GM18502 (cell line): ENCODE measurements around the gene CDK14.
"Not testable (repeated sequence)": the region's sequence is repeated elsewhere in the genome, so short reads cannot be mapped to it uniquely, and the experiment has no call there.

Source experiments
- ATAC-seq: cut with Tn5 transposase; IDR thresholded peaks from one replicate; pipeline ENCODE4 v1.9.1; 2021; ENCODE audit warnings: mild to moderate bottlenecking; ENCODE audit not compliant: unreplicated experiment, poor library complexity

Gene CDK14

GRCh38 chr7:90710466-90710850 lies 114.3 kb downstream of the CDK14 start:
- ATAC-seq: no peak

DNA sequence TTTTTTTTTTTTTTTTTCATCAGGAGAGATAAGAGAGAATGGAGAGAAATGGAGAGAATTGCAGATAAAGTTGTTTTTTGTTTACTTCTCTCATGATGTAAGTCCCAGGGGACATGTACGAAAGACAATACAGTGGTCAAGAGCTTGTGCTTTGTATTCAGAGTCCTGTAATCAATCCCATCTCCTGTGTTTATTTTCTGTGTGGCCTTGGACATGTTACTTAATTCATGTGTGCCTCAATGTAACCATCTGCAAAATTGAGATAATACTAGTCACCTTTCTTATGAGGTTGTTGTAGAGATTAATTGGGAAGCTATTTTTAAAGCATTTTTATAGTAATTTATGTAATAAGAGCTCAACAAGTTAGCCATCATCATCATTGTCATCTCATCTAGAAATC lies 117.5 kb downstream of the CDK14 start:
- no peak for ATAC-seq

- ATAC-seq: peak; percentile 72
Observed at GRCh38 chr7:90715067-90715466, 118.9 kb downstream of the CDK14 start.

- no peak for ATAC-seq
Observed at GRCh38 chr7:90717296-90718060, 121.4 kb downstream of the CDK14 start.

- ATAC-seq: no peak
Observed at GRCh38 chr7:90719155-90719554, 123.0 kb downstream of the CDK14 start.

DNA sequence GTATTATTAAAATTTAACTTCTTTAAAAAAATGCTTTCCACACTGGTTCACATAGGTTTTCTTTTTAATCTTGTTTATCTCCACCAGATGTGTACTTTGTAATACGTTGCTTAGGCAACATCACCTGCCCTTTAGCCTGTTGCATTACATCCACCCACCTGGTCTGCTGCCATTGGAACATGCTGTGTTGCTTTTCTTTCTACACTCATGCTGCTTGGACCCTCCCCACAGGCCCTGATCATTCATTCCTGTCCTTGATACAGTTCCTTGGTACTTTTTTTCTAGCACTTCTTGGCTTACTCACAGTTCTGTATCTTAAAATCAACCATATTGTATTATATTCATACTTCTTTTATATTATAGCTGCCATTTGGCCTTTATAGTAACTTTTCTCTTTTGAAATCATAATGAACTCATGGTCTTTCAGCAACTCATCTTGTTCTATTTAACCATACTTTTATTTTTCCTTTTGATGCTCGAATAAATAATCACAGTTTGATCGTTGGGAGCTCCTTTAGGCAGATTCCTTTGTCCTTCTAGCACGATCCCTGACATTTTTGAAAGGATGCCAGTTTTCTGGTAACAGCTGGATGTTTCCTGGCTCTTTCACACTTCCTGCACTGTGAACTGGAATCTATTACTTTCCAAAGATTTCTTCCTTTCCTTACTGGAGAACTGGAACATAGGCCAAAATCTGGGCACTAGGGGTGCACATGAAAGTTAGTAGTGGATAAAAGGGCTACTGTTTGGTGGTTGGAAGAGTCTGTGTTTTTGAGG lies 125.1 kb downstream of the CDK14 start:
- no peak for ATAC-seq

- ATAC-seq: no peak
Observed at GRCh38 chr7:90721869-90722431, 125.8 kb downstream of the CDK14 start.

- ATAC-seq: no peak
Observed at GRCh38 chr7:90723233-90723632, 127.1 kb downstream of the CDK14 start.

DNA sequence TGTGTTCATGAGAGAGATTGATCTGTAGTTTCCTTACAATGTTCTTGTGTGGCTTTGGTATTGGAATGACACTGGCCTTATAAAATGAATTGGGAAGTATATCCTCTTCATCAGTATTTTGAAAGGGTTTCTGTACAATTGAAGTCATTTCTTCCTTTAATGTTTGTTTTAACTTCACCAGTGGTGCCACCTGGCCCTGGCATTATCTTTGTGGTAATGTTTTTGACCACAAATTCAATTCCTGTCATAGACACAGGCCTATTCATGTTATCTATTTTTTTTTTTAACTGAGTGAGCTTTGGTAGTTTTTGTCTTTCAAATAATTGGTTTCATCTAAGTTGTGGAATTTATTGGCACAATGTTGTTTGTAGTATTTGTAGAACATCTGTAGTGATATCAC lies 127.7 kb downstream of the CDK14 start:
- ATAC-seq: no peak

DNA sequence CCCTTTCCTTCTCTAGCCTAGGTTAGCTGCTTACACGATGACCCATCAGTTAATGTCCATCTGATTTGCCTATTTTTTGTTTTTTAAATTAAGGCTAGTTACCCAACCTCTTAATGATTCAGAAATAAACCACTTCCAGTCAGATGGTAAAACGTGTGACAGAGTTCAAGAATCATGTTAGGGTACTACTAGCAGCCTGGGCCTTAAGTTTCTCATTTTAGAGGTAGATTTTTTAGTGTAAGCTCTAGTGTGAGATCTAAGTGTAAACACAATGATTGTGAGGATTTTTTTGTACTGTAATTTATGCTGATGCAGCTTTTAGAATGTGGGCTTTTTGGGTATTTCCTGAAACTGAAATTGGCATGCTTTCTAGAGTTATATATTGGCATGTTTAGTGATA lies 130.0 kb downstream of the CDK14 start:
- ATAC-seq: no peak

DNA sequence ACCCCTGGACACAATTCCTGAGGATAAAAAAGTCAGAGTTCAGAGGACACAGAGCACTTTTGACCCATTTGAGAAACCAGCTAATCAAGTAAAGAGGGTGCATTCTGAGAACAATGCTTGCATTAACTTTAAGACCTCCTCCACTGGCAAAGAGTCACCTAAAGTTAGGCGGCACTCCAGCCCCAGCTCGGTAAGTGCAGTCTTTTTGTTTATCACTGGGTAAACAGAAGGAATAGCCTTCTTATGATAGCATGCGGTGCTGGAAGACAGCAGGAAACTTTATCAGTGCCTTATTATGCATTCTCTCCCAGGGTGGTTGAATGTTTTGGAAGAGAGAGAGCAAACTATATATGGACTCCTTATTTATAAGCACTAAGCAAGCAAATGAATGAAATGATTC lies 130.5 kb downstream of the CDK14 start:
- ATAC-seq: no peak

- ATAC-seq: no peak
Observed at GRCh38 chr7:90727412-90727811, 131.3 kb downstream of the CDK14 start.

- peak; percentile 89 for ATAC-seq
Observed at GRCh38 chr7:90728568-90728967, 132.4 kb downstream of the CDK14 start.

- ATAC-seq: not testable (repeated sequence)
Observed at GRCh38 chr7:90735611-90736280, 139.6 kb downstream of the CDK14 start.

DNA sequence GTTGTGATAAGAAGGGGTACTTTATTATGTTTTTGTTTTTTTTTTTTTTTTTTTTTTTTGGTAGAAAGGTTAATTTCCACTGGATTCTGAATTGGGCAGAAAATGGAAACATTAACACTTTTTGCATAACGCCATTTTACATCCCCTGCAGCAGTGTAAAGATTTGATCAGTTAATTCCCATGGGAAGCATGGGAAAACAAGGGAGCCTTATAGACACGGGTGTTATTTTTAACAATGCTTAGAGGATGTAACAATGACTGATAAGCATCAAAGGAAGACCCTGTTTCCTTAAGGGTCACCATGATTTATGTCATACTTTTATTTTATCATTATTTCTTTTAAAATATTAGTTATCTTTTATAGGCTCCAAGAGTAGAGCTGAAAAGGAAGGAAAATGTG lies 140.2 kb downstream of the CDK14 start:
- no peak for ATAC-seq

DNA sequence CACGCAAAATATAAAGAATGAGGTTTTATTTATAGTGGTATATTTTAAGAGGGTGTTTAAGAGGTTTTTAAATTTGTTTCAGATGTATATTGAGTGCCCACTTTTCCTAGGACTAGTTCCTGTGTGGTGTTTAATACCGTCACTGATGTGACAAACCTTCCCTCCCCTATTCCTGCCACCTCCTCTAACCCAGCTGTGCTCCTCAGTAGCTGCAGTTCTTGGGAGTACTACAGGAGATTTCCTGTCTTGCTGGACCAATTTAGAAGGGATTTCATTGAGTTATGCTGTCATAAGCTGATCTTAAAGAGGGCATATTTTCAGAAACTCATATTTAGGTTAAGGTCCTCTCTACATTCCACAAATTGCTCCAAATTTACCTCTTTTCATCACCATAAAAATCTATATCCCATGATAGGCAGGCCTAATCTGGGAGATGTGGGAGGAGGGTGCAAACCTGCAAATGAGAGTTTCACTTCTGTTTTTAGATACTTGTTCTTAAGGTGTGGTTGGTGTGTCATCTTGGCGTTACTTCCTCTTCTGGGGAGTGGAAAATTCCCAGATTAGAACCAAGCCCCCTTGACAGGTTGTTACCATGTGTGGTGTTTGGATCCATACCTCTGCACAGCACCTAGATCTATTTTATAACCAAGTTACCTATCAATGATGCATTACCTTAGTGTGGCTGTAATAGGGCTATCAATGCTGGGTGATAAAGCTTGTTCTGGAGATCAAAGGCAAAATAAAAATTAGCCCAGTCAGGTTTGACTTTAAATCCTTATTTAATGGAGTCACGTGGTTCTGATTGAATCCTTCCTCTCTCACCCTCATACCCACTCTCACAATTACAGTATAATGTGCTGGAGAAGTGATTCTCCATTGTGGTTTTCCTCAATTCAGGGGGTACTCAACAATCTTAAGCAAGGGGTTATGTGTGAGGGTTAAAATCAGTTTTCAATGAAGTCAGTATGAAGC lies 141.1 kb downstream of the CDK14 start:
- ATAC-seq: peak; percentile 97

GRCh38 chr7:90738249-90738648 lies 142.1 kb downstream of the CDK14 start:
- no peak for ATAC-seq

DNA sequence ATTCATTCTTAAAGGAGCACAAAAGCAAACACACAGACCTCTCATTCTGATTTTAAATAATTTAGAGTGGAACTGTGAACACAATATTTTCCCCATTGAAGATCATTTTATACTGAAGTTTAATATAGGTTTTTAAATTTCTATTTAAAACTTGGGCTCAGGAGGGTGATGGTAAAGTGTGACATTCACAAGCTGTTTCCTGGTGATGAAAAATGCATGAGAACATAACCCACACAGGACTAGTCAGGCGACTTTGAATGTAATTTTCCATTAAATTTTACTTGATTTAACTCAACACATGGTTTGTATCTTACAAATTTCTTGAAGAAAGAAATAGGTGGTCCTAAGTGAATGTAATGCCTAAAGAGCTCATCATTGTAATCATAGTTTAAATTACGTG lies 143.6 kb downstream of the CDK14 start:
- ATAC-seq: no peak

DNA sequence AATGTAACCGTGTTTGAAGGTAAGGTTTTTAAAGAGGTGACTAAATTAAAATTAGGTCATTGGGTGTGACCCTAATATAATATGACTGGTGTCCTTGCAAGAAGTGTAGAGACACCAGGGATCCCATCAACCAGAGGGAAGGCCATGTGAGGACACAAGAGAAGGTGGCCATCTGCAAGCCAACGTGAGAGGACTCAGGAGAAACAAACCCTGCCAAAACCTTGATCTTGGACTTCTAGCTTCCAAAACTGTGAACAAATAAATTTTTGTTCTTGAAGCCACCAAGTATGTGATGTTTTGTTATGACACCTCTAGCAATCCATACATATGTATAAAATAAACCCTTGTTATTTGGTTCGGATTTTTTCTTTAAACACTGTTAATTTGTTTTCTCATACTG lies 144.3 kb downstream of the CDK14 start:
- ATAC-seq: no peak

- no peak for ATAC-seq
Observed at GRCh38 chr7:90743626-90744025, 147.5 kb downstream of the CDK14 start.
